NCI-H2196 treated with DMSO at 0.1 percent for 48 hours (cell line): ENCODE data around the gene GJB4.

Experiments
- DNase-seq: peaks from one replicate; lab custom pipeline; 2025; ENCODE audit not compliant: unreplicated experiment; lab: John Stamatoyannopoulos, UW

GJB4 gene

DNA sequence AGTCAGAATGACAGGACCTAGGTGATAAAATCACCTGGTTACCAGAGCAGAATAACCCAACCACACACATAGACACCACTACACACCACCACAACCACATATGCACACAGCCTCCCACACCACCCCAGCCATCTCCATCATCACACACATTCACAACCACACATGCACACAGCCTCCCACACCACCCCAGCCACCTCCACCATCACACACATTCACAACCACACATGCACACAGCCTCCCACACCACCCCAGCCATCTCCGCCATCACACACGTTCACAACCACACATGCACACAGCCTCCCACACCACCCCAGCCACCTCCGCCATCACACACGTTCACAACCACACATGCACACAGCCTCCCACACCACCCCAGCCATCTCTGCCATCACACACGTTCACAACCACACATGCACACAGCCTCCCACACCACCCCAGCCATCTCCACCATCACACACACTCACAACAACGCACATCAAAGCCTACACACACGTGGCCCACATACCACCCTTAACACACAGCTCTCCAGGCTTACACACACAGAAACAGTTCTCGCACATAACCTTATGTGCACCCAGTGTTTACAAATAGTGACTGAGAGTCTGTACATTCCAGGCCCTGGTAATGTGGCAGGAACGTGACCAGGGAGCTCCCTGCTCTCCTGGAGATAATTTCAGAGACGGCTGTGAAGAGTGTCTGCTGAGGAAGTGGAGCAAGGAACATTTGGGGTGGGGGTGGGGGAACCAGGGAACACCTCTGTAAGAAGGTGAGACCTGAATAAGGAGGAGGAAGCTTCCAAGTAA is 18.2 kb downstream of the GJB4 start:
- DNase-seq, result no peak

DNA sequence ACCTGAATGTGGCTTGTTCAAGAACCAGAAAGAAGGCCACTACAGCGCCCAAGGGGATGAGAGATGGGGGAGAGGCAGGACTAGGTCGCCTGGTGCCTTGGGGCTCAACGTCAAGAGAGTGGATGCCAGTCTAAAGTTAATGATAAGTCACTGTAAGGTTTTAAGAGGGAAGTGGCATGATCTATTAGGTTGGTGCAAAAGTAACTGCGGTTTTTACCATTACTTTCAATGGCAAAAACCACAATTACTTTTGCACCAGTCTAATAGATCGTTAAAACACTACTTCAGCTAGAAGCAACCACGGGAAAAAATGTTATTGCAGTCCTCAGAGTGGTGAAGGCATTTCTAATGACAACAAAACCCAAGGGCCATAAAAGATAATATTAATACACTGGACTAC is 18.8 kb downstream of the GJB4 start:
- DNase-seq, result no peak

DNA sequence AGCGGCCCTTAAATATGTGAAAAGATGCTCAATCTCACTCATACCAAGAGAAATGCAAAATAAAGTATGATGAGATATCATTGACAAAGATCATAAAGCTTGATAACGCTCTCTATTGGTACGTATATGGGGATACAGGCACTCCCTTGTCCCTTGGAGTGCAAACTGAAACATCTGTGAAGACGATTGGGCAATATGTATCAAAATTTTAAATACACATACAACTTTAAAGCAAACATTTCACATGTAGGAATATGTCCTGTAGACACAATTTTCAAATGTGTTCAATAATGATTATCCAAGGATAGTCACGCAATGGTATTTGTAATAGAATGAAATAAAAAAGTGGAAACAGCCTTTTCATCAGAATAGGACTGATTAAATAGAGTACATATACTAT is 19.5 kb downstream of the GJB4 start:
- no peak for DNase-seq

DNA sequence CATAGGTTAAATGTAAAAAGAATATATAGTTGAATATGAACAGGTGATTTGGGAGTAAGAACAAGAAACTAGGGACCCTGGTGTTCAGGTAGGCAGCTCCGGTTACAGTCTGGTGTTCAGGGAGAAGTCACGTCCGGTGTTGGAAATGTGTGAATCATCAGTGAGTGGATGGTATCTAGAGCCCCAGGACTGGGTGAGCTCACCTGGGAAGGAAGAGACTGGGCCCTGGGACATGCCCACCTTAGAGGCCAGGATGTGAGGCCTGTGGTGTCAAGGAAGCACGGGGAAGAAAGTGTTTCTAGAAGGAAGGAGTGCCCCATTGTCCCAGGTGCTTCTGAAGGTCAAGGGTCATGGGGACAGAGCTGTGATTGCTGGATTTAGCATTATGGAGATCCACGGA is 20.0 kb downstream of the GJB4 start:
- no peak for DNase-seq

DNA sequence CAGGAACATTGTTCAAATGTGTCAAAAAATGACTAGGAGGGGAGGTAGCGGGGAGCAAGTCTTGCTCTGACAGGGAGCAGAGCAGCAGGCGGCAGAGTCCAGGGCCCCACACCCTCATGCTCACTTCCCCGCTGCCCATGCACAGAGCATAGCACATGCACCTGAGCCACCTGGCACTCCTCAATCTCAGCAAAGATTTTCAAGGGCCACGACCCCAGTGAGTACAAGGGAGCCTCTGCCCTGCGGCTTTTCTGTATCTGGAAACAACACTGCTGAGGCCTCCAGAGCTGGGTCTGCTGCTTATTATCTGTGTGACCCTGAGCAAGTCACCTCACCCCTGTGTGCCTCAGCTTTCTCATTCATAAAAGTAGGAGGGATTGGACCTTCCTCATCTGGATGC is 20.4 kb downstream of the GJB4 start:
- DNase-seq, result no peak

DNA sequence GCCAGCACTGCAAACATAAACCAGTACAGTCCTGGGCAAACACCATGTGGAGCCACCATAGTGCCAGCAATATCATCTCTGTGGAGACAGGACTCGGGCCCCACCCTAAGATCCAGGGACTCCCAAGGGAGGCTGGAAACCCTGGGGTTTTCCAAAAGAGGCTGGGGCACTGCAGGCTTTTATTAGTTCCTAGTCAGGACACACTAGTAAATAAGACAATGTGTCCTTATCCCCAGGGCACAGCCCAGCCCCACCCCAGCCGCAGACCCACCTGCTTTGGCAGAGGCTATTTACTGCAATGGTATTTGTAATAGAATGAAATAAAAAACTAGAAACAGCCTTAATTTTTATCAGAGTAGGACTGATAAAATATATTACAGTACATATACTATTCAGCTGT is 21.0 kb downstream of the GJB4 start:
- no peak for DNase-seq

DNA sequence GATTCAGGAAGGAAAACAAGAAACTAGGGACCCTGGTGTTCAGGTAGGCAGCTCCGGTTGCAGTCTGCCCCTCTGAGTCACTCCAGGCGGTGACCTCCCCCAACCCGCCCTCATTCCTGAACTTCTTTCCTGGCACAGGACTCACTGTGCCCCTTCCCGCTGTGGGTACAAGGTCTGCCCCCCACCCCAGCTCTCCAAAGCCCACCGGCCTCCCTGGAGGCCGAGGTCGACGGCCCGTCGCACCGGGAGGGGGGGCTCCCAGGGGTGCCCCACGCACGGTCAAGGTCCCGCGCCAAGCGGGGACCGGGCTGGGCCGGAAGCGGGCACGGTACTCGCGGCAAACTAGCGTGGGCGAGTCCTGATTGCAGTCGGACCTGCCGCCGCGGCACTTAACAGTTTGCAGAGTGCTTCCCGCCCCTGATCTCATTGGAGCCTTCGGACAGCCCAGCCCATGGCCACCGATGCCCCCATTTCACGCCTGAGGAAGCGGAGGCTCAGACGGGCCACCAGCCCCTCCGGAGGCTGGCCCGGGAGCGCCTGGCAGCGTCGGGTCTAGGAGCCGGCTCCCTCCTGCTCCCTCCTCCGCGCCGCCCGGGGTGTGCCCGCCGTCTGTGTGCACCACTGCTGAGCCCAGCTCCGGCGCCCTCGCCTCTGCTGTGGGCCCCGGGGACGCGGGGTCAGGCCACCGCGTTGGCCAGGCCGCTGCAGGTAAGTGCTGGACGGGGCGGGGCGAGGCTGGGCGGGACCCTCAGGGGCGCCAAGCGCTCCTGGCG is 21.7 kb downstream of the GJB4 start, which contains the start of gene GJB3:
Gene GJB3, plus strand, starts transcription at position 144 of the 773 bp plus-strand sequence. CDS start 3,549 bp downstream, outside the sequence.
- no peak for DNase-seq

DNA sequence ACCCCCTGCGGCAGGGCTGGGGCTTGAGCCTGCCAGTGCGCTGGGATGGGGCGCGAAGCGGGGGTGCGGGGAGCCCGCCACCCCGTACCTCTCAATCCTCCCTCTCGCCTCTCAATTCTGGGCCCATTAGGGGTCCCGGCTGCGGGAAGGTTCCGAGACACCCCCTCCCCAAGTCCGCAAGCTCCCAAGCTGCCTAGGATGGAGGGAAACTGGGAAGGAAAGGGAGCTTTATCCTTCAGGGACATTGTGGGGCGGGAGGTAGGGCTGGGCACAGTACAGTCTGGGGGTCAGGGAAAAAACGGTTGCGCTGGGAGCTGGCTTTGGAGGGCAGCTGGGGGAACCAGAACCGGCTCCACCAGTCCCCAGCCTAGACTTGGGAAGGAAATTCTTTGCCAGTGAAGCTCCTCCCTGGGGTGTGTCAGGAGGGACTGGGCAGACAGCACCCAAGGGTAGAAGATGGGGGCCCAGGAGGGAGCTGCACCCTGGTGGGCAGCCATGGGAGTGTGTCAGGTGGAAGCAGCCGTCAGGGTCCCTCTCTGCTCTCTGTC is 22.4 kb downstream of the GJB4 start:
- DNase-seq, result no peak

DNA sequence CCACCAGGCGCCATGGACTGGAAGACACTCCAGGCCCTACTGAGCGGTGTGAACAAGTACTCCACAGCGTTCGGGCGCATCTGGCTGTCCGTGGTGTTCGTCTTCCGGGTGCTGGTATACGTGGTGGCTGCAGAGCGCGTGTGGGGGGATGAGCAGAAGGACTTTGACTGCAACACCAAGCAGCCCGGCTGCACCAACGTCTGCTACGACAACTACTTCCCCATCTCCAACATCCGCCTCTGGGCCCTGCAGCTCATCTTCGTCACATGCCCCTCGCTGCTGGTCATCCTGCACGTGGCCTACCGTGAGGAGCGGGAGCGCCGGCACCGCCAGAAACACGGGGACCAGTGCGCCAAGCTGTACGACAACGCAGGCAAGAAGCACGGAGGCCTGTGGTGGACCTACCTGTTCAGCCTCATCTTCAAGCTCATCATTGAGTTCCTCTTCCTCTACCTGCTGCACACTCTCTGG is 25.2 kb downstream of the GJB4 start:
- DNase-seq, result no peak

DNA sequence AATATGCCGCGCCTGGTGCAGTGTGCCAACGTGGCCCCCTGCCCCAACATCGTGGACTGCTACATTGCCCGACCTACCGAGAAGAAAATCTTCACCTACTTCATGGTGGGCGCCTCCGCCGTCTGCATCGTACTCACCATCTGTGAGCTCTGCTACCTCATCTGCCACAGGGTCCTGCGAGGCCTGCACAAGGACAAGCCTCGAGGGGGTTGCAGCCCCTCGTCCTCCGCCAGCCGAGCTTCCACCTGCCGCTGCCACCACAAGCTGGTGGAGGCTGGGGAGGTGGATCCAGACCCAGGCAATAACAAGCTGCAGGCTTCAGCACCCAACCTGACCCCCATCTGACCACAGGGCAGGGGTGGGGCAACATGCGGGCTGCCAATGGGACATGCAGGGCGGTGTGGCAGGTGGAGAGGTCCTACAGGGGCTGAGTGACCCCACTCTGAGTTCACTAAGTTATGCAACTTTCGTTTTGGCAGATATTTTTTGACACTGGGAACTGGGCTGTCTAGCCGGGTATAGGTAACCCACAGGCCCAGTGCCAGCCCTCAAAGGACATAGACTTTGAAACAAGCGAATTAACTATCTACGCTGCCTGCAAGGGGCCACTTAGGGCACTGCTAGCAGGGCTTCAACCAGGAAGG is 25.8 kb downstream of the GJB4 start:
- no peak for DNase-seq

DNA sequence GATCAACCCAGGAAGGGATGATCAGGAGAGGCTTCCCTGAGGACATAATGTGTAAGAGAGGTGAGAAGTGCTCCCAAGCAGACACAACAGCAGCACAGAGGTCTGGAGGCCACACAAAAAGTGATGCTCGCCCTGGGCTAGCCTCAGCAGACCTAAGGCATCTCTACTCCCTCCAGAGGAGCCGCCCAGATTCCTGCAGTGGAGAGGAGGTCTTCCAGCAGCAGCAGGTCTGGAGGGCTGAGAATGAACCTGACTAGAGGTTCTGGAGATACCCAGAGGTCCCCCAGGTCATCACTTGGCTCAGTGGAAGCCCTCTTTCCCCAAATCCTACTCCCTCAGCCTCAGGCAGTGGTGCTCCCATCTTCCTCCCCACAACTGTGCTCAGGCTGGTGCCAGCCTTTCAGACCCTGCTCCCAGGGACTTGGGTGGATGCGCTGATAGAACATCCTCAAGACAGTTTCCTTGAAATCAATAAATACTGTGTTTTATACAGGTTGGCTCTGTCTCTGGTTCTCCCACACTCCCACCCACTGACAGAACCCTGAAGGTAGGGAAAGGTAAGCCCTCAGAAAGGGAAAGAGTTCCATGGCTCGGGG is 26.4 kb downstream of the GJB4 start:
- DNase-seq, result no peak

DNA sequence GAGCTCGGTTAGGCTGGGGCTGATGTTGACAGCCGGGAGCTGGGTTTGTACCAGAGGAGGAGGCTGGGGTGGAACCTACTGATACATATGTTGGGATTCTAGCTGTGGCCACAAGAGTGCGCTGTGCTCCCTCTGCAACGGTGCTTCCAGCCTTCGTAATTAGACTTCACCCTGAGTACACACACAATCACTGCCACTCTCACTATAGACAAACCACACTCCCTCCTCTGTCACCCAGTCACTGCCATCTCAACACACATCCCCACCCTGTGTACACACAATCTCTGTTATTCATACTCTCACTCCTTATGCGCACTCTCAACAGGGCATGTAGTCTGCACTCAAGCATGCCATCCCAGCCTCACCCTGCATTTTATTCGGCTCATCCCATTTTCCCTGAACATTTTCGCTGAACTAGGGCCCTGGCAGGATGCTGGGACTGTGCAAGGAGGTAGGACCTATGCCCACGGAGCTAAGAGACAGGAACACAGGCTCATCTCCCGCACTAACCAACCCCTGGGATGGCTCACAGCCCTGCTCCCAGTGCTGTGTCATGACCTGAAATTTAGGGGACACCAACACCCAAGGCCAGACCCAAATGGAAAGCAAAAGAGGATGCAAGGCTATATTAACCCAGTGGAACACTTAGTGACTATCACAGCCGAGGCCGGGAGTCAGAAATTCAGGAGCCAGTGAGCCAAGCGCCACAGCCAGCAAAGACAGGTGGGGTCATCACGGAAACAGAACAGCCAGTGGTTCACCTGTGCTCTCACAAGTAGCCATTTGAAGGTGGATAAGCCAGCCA is 27.2 kb downstream of the GJB4 start:
- DNase-seq, result peak; percentile 35

DNA sequence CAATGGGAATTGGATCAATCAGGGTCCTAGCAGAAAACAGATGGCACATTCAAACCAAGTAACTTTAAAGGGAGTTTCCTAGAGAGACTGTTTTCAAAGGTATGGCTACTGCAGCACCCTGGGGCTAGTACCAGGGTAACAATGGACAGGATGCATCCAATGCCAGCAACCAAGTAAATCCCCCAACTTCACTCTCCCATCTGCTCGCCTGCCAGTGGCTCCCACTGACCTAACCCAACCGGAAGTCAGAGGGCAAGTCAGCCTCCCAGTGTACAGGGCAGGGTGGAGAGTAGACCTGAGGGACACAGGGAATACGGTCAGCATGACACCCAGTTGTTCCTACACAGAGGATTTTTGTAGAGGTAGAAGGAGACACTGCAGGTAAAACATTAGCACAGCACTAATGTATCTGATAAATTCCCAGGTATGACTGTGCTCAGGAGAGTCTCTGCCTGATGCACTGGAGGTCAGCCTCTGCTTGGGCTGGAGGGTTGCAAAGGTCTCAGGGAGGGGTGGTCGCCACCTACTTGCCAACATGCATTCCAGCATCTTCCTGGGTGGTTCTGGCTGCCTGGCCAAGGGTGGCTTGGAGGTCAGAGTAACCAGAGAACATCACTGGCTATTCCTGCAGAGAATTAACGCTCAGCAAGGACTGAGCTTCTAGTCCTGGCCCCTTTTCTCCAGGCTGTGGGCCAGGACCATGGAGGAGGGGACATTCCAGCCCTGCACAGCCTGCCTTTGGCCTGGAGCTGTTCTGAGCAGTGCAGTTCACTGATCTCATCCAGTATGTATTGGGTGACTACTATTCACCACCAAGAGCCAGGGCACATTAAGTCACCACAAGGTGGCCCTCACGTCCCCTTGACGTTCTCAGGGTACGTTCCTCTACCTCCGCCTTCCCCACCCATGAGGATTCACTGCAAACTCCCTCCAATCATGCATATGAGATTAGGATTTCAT is 28.2 kb downstream of the GJB4 start:
- no peak for DNase-seq

DNA sequence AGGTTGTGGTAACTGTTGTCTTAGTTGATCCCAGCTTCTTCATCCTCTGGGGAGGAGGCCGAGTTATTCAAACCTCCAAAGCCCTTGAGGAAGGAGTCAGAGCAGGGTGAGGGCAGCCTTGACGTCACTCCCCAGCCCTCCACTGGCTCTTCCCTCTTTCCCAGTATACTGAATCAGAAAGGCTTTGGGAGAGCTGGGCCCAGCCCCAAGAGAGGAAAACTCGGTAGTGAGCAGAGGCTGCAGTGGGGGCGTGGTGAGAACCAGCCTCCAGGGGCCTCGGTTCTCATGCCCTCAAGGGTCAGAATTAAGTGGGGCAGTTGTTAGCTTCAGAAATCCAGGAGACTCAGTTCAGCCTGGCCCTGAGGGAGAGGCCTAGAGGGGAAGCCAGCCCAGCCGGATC is 31.4 kb downstream of the GJB4 start:
- DNase-seq, result no peak

DNA sequence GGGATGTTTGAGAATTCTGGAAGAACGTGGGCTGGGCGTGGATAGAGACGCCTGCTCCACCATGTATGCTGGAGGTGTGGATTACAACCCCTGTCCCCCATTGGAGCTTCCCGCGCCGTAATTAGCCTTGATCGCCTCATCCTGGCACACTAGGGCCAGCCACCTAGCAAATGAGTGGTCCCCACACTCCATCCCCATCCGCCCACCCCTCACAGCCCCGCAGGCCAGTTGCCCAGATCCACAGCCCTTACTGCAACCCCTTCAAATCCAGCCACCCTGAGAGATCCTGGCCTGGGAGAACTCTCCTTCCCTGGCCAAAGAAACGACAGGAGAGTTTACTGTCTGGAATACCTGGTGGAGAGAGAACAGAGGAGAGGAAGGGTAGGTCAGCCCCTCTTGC is 32.9 kb downstream of the GJB4 start:
- no peak for DNase-seq

DNA sequence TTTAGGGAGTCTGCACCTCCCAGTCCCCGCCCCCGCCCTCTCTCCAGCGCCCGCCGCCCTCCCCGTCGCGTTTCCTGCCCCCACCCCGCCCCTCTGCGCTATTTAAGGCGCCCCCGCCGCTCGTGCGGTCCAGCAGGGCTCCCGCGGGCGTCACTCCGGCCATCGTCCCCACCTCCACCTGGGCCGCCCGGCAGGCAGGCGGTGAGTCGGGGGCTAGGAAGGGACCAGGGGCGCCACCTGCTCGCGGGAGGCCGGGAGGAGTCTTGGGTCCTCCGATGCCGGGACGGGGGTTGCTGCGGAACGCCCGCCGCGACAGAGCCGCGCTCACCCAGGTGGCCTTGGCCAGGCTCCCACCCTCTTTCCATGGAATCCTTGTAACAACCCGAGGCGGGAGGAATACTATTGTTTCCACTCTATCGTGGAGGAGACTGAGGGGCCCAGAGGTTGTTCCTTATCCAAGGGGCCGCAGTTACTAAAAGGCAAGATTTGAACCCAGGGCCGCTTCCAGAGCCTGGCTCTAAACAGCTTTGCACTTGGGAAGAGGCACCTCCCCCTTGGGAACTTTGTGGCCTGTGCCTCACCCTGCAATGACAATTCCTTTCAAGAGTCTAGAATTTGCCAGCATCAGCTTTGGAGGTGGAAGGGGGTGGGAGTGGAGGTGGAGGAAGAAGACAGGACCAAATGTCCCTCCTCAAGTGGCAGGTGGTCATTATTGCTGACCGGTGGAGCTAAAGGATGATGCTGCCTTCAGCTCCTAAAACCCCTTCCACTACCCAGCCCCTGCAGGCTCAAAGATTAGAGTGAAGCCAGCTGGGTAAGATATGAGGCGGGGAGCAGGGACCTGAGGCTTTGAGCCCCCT is 33.6 kb downstream of the GJB4 start, which contains the start of gene GJA4:
Gene GJA4, plus strand, starts transcription at position 132 of the 860 bp plus-strand sequence. CDS start 1,215 bp downstream, outside the sequence.
- no peak for DNase-seq

DNA sequence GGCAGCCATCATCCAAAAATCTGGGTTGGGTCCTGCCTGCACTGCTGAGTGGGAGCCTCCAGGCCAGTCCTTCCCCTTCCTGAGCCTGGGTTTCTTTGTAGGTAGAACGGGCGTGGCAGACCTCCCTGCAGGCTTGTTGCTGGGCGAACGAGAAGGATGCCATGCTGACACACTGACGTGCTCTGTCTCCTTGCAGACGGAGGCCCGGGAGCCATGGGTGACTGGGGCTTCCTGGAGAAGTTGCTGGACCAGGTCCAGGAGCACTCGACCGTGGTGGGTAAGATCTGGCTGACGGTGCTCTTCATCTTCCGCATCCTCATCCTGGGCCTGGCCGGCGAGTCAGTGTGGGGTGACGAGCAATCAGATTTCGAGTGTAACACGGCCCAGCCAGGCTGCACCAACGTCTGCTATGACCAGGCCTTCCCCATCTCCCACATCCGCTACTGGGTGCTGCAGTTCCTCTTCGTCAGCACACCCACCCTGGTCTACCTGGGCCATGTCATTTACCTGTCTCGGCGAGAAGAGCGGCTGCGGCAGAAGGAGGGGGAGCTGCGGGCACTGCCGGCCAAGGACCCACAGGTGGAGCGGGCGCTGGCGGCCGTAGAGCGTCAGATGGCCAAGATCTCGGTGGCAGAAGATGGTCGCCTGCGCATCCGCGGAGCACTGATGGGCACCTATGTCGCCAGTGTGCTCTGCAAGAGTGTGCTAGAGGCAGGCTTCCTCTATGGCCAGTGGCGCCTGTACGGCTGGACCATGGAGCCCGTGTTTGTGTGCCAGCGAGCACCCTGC is 34.7 kb downstream of the GJB4 start:
- no peak for DNase-seq
